Prostate gland (tissue), 1 donor: ENCODE measurements around the gene DLST.

Experiments used
- POLR2A ChIP-seq: fragments of 450-650 bp; IDR thresholded peaks from one replicate; pipeline ENCODE4 v1.6.1; 2016; ENCODE audit warnings: antibody characterized with exemption, mild to moderate bottlenecking
- POLR2AphosphoS5 ChIP-seq: sonication (generic); formaldehyde crosslinking; IDR thresholded peaks from one replicate; pipeline ENCODE4 v1.6.1; 2017; ENCODE audit warnings: antibody characterized with exemption

DNA sequence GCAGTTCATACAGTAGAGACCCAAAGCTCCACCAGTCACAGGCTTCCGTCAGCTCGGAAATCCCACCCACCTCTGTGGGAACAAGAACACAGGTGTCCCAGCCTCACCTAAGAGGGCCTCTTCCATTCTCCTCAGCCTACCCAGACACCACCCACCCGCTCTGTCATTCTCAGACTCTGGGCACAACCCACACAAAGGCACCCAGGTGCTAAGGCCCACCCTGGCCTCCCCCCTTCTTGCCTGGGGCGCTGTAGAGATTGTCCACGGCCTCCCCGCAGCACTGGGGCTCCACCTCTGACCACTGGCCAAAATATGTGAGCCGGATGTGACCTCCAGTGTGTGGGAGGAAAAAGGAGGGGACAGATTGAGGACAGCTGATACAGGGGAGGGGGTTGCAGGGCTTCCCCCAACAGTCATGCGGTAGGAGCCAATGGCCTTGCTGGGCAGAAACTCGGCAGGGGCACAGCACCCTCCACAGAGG is 27.2 kb downstream of the DLST start:
- TF ChIP-seq POLR2A (no peak), POLR2AphosphoS5 (no peak)
